ENCODE measurements around the gene PDK2.

Gene PDK2

DNA sequence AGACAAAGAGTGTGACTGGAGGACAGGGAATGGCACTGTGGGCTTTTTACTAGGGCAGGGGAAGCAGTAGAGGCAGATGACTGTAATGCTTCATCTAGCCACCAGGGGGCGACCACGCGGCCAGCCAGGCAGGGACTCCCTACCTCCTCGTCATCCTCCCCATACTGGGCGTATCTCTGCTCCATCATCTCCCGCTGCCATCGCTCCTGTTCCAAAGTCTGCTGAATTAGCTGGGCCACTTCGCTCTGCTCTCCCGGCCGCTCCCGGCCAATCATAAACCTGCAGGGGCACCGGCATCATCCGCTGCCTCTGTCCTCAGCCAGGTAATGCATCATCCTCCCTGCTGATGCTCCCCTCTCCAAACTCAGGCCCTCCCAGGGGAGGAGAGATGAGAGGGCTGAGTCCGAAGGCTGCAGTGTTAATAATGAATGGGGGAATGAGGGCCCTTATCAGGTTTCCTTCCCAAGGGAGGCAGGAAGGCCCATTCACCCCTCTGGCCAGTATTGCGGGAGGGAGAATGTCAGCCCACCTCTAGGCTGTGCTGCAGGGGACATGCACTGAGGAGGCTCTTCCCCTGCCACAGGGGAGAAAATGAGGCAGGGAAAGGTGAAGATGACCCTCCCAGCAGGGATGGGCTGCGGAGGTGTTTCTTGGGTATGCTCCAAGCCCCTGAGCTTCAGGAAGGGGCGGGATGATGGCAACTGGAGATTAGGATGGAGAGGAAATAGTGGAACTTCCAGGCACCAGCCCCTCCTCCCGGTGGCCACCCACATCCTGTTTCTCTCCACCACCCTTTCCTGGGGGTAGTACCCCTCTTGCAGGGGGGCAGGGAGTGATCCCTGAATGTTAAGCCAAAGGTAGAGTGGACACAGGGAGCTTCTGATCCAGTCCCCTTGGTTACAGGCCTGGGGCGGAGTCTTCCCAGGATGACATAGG, 45.1 kb downstream of the PDK2 start:
- peak; percentile 40 for DNase-seq

DNA sequence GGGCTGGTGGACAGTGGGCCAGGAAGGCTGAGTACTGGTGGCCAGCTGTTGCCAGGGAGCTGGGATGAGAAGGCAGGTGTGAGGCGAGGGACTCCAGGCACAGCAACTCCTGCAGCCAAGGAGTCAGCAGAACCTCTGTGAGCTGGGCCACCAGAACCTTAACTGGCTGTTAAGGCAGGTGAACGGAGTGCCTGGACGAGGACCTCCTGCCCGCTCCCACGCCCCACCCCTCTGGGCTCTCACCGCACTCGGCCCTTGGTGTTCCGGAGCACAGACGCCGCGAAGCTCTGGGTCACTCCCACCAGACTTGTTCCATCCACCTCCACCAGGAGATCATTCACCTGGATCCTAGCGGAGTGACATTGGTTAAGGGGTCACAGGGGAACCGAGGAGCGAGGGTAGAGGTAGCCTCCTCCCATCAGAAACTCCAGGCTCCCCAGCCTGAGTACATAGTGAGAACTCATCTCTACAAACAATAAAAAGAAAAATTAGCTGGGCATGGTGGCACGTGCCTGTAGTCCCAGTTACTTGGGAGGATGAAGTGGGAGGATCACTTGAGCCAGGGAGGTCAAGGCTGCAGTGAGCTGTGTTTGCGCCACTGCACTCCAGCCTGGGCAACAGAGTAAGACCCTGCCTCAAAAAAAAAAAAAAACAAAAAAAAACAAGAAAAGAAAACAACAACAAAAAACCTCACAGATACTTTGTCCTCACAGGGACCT, 46.0 kb downstream of the PDK2 start:
- no peak for DNase-seq

DNA sequence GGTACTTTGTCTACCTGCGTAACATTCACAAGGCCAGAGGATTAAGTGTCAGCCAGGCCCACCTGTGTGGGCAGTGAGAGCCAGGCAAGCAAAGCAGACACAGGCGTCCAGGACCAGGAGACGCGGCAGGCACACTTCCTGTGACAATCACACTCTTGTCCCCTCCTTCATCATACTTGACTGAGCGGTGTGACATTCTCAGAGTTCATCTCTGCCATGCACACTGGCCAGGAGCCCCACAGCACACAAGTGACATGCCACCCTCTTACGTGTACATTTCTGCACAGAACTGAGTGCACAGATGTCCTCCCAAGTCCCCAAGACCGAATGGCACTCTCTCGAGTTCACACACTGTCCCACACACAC, 46.6 kb downstream of the PDK2 start:
- no peak for DNase-seq

DNA sequence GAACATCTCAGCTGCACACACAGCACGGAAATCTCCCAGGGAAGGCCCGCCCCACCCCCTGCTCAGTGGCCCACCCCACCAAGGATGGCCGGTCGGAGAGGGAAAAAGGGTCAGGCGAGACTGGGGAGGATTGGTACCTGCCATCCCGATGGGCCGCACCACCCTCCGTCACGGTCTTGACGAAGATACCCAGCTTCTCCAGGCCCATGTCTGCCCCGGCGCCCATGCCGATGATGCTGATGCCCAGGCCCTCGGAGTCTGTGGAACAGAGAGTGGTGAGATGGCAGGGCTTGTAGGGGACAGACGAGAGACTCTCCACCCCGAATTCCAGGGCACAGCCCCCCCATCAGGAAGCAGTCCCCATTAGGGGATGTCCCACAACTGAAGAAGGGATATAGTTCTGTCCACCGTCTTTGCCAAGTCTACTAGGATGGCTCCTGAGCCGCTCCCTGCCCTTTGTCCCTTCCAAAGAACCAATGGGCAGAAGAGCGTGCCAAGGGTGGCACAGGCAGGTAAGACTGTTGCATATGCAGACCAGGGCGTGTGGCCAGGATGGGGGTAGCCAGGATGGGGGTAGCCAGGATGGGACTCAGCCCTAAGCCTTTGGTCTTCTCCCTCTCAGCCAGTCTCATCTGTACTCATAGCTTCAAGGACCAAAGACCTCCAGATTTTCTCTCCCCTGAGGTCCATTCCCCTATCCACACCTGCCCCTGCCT, 48.5 kb downstream of the PDK2 start:
- DNase-seq, result no peak

DNA sequence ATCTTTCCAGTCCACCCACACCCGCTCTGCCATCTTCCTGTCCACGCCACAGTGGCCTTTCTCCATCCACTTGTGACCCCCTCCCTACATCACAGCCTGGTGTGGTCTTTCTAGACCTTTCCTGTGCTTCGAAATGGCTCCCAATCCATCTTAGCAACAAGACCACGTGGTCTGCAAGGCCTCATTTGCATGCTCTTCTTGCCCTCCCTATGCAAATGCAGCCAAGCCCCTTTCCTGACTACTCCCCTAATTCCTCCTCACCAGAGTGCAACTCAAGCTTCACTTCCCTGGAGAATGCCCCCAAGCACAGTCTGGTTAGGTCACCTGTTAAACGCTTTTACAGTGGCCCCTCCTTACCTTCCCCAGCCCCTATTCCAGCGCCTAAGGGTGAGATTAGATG, 49.2 kb downstream of the PDK2 start:
- DNase-seq, result no peak

DNA sequence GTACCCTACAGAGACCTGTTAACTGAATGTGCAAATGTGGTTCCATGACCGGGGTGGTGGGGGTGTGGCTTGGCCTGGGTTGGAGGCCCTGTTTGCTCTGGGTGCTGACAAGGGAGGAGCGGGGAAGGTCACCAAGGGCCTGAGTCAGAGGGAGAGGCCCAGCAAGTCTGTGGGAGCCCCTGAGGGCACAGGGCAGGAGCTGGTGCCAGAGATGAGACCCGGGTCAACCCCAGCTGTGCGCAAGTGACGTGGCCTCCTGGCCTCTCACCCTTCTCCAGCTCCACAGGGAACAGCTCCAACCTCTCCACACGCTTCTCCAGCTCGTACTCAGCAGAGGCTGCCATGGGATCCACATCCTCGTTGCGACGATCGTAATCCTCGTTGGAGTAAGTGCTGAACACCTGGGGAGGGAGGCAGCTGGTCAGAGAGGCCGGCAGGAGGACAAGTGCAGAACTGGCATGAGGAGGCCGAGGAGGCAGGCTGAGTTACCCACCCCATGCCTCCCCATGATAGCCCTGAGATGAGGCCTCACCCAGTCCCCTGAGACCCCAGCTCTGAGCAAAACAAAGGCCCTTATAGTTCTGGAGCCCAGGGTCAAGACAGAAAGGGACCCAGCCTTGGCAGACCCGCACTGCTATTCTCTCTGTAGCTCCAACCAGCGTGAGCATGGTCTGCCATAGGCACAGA, 49.8 kb downstream of the PDK2 start:
- DNase-seq, result no peak

DNA sequence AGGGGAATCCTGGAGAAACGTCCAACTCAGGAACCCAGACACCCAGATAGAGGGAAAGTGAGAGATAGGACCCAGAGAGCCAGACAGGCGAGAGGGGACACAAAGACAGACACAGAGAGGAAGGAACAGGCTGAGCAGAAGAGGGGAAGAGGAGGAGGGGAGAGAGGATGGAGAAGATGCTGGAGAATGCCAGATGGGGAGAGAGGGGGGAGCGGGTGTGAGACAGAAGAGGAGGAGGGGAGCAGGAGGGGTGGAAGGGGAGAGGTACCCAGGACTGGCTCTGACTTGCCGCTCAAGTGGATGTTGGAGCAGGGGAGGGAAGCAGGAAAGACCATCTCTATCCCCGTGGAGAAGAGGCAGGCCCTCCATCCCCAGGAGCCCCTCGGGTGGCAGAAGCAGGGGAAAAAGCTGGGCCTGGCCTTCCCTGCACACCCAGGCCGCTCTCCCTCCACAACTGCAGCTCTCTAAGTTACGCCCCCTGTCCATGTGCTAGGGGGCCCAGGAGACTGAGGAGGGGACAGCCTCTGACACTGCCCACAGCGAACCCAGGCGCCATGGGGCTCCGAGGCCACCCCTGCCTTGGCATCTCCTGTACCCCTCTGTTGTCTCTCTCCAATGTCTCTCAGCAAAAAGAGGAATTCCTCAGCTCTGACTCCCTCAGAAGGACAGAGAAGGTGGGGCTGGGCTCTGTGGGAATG, 50.5 kb downstream of the PDK2 start:
- no peak for DNase-seq

DNA sequence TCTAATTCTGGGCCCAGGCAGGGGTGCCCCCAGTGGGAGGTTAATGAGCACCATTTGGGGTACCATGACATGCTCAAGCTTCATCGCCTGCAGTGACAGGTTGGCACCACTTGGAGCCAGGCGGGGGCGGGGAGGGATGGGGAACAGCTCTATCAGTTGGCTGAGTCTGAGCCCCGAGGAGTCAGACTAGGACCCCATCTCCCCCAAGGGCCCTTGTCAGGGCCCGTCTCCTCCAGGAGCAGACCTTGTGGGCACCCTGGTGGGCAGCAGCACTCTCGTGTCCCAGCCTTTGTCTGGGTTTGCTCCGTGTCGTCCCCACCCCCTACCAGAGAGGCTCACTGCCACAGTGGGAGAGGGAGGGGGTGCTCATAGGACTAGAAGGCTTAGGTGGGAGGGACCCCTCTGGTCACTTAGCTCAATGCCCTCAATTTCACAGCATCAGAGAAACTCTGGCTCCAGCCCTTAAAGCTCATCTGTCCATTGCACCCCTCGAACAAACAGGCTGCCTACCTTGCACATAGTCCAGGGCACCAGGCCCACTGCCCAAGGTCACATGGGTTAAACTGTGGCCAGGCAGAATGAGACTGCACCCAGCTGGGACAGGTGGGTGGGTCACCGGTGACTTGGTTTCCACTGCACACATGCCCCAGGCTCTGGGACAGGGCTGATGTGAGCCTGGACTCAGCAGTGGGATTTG, 51.2 kb downstream of the PDK2 start:
- no peak for DNase-seq

DNA sequence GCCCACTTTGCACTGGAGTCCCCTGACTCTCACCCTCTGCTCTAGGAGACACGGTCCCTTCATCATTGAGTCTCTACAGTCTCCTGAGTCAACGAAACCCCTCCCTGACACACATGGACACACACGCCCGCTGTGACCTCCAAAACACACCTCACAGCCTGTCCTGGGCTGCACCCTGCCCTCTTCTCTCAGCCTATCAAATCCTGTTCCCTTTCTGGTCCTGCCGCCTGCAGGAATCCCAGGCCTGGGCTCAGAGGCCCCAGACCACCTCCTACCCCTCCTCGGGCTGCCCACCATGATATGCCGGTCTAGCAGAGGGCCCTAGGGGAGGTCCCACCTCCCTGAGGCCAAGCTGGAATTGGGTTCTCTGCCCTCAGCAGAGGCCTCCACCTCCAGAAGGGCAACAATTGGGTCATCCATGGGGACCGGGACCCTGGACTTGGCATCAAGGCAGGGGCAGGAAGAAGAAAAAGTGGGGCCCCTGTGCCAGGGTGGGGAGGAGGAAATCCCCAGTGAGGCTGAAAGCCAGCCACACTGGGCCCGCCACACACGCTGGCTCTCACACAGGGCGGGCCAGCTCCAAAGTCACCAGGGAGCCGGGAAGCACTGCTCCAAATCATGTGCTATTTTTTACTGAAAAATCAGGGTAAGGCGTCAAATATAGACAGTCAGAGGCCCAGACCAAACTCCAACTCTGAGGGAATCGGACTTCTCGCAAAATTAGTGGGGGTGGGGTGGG, 51.9 kb downstream of the PDK2 start:
- no peak for DNase-seq

DNA sequence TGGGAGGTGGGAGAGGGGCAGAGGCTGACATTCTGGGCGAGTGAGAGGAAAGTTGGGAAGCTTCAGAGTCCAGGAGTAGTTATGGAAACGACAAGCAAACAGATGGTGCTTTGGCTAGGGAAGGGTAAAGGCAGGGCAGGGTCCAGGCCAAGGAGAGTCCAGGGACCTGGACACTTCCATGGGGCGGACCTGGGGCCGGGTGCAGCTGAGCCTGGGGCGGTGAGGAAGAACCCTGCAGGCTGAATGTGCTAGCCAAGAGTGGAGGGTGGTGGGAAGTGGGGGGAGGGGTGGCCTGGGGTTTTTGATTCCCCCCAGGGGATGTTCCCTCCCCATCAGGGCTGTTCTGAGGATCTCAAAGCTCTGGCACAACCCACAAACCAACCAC, 52.7 kb downstream of the PDK2 start:
- no peak for DNase-seq

DNA sequence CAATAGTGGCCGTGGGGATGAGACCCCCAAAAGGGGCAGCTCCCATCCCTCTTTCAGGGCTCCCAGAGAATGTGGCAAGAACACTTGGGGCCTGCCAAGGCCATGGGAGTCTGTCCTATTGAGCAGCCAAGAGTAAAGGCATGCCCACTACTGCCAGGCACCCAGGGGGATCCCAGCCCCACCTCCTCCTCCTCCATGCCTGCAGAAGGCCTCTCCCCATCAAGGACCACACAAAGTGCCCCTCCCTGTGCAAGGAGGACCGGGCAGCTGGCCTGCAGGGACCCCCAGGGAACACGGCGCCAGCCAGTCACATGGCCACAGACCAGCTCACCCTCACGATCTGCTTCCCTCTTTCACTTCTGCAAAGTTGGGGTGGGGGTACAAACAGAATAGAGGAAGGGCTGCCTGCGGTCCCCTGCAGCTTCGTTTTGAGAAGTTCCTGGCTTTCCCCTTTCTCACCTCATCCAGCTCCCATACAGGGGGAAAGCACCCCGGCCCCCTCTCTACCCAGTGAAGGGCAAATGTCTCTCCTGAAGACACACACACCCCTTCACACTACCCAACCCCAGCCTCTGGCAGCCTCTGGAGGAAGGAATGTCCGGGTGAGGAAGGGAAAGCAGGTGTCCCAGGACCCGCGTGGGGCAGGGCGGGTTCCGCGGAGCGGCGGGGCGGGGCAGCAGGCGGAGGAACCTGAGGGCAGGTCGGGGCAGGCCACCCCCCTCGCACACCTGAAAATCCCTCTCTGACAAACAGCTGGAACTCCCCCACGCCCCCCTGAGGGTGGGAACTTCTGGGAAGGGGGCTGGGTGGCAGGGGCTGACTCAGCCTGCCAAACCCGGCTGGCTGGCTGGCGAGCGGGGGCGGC, 53.3 kb downstream of the PDK2 start:
- no peak for DNase-seq

DNA sequence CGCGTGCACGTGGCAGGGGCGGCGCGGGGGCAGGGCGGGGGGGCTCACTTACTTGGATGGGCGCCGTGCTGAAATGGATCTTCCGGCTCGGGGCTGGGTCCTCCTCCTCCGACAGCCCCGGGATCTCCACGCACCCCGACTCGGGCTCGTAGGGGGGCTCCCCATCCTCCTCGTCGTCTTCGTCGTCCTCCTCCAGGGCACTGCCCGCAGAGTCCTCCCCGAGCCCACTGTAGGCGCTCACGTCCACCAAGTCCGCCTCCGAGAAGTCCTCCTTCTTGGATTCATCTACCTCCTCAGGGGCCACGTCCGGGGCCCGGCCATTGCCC, 53.9 kb downstream of the PDK2 start:
- DNase-seq, result no peak

DNA sequence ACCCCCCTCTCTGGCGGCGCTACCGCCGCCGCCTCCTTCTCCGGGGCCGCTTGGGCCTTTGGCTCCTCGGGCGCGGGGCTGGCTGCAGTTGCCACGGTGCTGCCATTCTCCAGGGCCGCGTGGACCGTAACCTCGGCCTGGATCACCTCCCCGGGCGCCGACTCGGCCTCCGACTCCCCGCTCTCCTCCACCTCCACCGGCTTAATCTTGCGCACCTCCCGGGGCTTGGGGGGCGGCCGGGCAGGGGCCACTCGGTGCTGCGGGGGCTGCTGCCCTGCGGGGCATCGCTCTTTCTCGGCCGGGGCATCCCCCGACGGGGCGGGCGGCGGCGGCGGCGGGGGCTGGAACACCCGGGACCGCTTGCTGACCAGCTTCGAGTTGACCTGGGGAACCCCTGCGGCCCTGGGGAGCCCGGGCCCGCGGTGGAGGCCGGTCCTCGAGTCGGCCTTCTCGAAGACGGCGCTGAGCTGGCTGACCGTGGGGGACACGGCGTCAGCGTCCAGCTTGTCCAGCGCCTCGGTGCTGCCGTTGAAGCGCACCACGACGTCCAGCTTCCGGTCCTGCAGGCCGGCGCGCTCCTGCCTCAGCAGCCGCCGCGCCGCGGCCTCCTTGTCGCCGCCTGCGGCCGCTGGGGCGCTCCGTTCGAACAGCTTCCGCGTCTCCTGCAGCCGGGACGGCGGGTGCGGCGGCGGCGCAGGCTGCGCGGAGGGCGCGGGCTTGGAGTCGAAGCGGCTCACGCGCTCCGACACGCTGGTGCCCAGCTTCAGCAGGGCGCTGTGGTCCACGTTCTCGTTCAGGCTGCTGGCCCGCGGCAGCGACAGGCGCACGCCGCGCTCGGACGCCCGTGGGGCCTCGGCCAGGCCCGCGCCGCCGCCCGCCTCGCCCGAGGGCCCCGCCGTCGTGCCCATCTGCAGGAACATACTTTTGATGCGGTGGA, 54.5 kb downstream of the PDK2 start:
- no peak for DNase-seq

DNA sequence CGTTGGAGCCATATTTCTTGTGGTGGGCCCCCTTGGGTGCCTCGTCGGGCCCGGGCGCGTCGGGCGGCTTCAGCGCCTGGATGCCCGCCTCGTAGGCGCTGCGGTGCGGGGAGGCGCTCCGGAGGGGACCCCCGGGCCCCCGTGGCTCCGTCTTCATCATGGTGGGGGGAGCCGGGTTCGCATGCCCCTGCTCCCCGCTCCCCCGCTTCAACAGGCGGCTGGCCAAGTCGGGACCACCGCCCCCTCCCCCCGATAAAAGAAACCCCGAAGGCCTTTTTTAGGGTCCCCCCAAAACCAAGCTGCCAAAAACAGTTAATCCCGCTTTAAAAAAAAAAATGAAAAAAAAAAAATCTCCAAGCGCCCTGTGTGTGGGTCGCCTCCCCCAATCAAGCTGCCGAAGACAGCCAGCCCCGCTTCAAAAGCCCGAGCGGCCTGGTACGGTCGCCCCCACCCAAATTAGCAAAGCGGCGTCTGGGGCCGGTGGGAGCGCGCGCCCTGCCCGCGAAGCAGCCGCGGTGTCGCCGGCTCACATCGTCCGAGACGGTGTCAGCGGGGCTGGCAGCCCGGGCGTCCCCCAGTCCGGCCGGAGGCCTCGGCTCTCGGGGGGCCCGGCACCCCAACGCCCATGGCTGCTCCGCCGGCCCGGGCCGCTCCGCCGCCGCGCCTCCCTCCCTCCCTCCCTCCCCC, 55.3 kb downstream of the PDK2 start, which contains the start of gene PPP1R9B:
PPP1R9B (minus strand) TSS at position 324 of the 687 bp plus-strand sequence; CDS start at position 160, 164 bp downstream.
- no peak for DNase-seq

DNA sequence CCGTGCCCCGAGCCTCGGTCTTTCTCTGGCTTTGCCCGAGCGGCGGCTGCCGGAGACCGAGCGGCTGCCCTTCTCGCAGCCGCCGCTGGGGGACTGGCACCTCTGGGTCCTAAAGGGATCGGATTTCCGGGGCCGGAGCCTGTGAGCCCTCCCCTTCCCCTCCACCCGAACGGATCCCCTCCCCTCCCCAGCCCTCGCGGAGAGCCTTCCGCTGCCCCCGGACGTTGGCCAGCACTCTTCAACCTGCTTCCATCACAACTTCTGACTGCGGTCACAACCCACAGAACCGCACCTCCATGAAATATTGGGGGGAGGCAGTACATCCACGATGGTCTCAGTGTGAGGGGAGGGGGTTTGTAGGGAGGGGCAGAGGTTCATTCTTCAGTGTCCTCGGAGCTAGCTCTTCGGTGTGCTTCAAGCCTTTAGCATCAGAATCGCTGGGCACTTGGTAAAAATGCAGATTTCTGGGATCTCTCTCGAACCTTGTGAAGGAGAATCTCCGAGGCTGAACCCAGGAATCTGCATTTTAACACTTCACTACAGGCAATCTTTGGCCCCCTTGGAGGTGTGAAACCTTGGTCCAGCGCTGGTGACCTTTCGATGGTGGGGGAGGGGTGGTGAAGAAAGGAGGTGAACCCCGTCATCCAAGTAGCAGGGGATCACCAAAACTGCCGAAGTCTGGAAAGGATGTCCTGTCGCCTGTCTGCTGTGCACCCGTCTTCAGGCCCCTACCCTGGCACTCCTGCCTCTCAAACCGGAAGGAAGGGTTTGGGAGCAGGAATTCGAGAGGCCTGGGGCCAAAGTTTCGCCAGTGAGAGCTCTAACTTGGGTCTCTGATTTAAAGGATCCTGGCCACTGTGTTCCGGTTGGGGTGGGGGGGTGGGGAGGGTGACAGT, 56.1 kb downstream of the PDK2 start:
- DNase-seq, result peak; percentile 81

DNA sequence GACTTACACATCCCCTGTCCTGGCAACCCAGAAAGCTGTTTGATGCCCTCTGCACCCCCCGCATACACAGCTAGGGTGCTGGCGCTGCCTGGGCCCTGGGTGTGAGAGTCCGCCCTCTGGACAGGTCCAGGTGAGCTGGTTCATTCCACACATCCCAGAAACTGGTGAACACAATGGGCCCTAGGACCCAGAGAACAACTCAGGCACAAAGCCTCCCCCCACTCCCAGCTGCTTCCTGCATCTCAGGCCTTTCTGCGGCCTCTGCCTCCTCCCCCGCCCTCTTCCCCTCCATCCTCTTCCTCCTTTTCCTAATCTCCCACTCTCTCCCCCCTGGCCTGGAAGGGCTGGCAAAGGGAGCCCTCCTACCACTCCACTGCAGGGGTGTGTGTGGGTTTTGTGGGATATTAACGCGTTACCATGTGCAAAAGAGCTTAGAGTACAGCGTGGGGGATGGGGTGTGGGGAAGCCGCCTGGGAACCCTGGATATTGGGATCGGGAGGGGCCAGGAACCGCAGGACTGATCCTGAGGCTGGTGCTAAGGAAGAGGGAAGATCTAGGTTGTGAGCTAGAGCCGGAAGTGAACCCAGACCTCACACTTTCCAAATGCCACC, 56.9 kb downstream of the PDK2 start:
- DNase-seq, result peak; percentile 64

DNA sequence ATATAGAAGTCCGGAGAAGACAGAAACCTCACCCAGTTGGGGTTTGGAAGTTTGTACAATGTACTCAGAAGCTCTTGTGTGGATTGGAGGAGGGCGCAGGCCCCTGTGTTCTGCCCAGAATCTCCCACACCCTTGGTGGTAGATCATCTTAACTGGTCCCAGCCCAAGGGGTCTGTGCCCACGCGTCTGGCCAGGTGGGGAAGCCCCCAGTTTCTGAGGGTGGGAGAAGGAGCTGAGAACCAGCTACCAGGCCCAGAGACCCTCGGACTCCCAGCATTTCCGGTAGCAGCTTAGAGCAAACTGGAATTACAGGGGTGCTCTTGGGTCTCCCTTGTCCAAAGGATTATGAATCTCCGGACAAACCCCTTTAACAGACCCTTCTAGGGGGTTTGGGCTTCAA, 57.6 kb downstream of the PDK2 start:
- DNase-seq, result no peak

All from KG1 (cell line).